Measurements from ENCODE around the gene RTL1.

GRCh38 chr14:100905166-100905565 is 1.6 kb upstream of the RTL1 start:
- TF ChIP-seq TAF1 (IDR thresholded peaks at IDR 0.05; ENCODE audit: low read depth) (no peak), USF1 (IDR thresholded peaks at IDR 0.05) (no peak), CREB1 (IDR thresholded peaks at IDR 0.05; ENCODE audit: low read depth) (no peak), MAX (IDR thresholded peaks at IDR 0.05) (no peak), FOXM1 (IDR thresholded peaks at IDR 0.05; ENCODE audit: borderline replicate concordance, low read depth) (no peak), CEBPB (IDR thresholded peaks at IDR 0.05) (no peak), REST (IDR thresholded peaks at IDR 0.05; ENCODE audit: low read depth) (no peak), EGR1 (IDR thresholded peaks at IDR 0.05) (no peak), YY1 (IDR thresholded peaks at IDR 0.05; ENCODE audit: low read depth) (no peak), RAD21 (IDR thresholded peaks at IDR 0.05; ENCODE audit: low read depth) (no peak), TCF12 (IDR thresholded peaks at IDR 0.05; ENCODE audit: low read depth) (no peak), ZBTB7A (IDR thresholded peaks at IDR 0.05; ENCODE audit: low read depth) (no peak), TEAD4 (IDR thresholded peaks at IDR 0.05) (no peak)

Data from Ishikawa (cell line).